Ishikawa (cell line): ENCODE results near the gene PRKCH.

ENCODE experiments used
- EGR1 ChIP-seq: IDR thresholded peaks from 2 replicates; pipeline ENCODE4 v1.6.1; 2012
- TF ChIP-seq, protein P1 (sequence below): IDR thresholded peaks from 2 replicates; pipeline ENCODE4 v1.6.1; 2012
- TF ChIP-seq, protein P2 (sequence below): IDR thresholded peaks from 2 replicates; pipeline ENCODE4 v1.6.1; 2012

DNA sequence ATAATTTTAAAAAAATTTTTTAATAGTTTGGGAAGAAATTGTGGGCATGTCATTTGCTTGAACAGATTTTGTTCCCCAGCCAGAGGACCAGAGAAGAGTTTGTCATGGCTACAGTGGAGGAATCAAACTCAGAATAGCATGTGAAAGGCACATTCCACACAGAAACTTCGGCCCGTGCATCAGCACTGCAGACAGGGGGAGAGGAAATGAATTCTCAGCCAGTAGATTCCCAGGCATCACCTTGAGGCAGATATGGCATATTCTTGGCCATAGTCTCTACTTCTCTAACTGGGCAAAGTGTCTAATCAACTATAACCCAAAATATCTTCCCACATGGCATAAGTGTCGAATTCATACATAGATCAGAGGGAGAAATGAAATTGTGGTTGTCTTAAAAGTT is 153.3 kb downstream of the PRKCH start:
- no peak for TF ChIP-seq EGR1
- TF ChIP-seq, protein P1, sequence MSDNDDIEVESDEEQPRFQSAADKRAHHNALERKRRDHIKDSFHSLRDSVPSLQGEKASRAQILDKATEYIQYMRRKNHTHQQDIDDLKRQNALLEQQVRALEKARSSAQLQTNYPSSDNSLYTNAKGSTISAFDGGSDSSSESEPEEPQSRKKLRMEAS, result no peak
- TF ChIP-seq, protein P2, sequence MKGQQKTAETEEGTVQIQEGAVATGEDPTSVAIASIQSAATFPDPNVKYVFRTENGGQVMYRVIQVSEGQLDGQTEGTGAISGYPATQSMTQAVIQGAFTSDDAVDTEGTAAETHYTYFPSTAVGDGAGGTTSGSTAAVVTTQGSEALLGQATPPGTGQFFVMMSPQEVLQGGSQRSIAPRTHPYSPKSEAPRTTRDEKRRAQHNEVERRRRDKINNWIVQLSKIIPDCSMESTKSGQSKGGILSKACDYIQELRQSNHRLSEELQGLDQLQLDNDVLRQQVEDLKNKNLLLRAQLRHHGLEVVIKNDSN, result no peak
